ENCODE measurements around the gene SIX2. TPM values are rescaled to one million over a fixed set of nuclear protein-coding genes. Genes with fewer than 3 reads are reported as not detected.

SIX2 gene
- total and polyA plus RNA-seq, 2 experiments from 2014 or later: 0.87 to 1.3 TPM

GRCh38 chr2:45009928-45010701 lies 863 bp upstream of the SIX2 start:
- no peaks in the 10 kb centered on the region for H3K79me2 ChIP-seq (replicated peaks; ENCODE audit: insufficient read depth)
- H3K4me1 ChIP-seq (ENCODE audit: insufficient read depth): peaks cover 32% of the 10 kb centered on the region
- DNase-seq (ENCODE audit: low spot score) (peak; percentile 84), ATAC-seq (peak; percentile 15)
- H4K20me1 ChIP-seq (replicated peaks; ENCODE audit: insufficient read depth): peaks cover 22% of the 10 kb centered on the region; the same call in 1 of the 2 replicates
- Mint-ChIP-seq H3K4me3 (peak overlapping the region; percentile 76), H3K27ac (no peak overlapping the region), H3K9me3 (peaks cover 7% of the 10 kb centered on the region; the same call in 2 of the 3 replicates), H3K27me3 (ENCODE audit: insufficient read depth, low read depth, poor library complexity) (peaks cover 93% of the 10 kb centered on the region), H3K4me1 (peaks cover 47% of the 10 kb centered on the region), H3K36me3 (ENCODE audit: low read depth) (peaks cover 6% of the 10 kb centered on the region; the same call in 2 of the 3 replicates)
- H3K27me3 ChIP-seq (ENCODE audit: insufficient read depth): peaks cover 94% of the 10 kb centered on the region
- H3K36me3 ChIP-seq (ENCODE audit: insufficient read depth): no peaks in the 10 kb centered on the region
- TF ChIP-seq CREB1 (CRISPR knock-in tag; IDR thresholded peaks at IDR 0.05; ENCODE audit: low read depth) (no peak), ZNF114 (CRISPR knock-in tag; IDR thresholded peaks at IDR 0.05) (no peak), EZH2 (IDR thresholded peaks at IDR 0.05; ENCODE audit: low read depth, unreplicated experiment) (peak; percentile 74), EZH2phosphoT487 (IDR thresholded peaks at IDR 0.05; ENCODE audit: unreplicated experiment) (peak; percentile 67)
- H3K4me3 ChIP-seq: peak overlapping the region; percentile 82
- peak overlapping the region; percentile 96 for H2AFZ ChIP-seq
- peaks cover 23% of the 10 kb centered on the region; the same call in 1 of the 2 replicates for H3F3A ChIP-seq (replicated peaks; ENCODE audit: low read depth)
- H3K4me2 ChIP-seq: peak overlapping the region; percentile 92
- no peaks in the 10 kb centered on the region for H3K9me2 ChIP-seq (ENCODE audit: insufficient read depth)
- H3K27ac ChIP-seq (ENCODE audit: low read depth): no peak overlapping the region

GRCh38 chr2:45008296-45009129 lies 739 bp downstream of the SIX2 start:
- H3K4me3 Mint-ChIP-seq: peak overlapping the region; percentile 58

GRCh38 chr2:45007961-45008295 lies 1.3 kb downstream of the SIX2 start:
- Mint-ChIP-seq H3K27ac (no peak overlapping the region), H3K4me1 (peaks cover 51% of the 10 kb centered on the region)

More at GRCh38 chr2:45008296-45009129, 739 bp downstream of the SIX2 start:
- H2AFZ ChIP-seq: peak overlapping the region; percentile 81
- no peaks in the 10 kb centered on the region for H3K79me2 ChIP-seq (replicated peaks; ENCODE audit: insufficient read depth)
- peaks cover 97% of the 10 kb centered on the region for H3K27me3 Mint-ChIP-seq (ENCODE audit: insufficient read depth, low read depth, poor library complexity)
- H3K4me1 Mint-ChIP-seq: peaks cover 46% of the 10 kb centered on the region
- ATAC-seq (no peak), DNase-seq (ENCODE audit: low spot score) (peak; percentile 40)
- H4K20me1 ChIP-seq (replicated peaks; ENCODE audit: insufficient read depth): peaks cover 22% of the 10 kb centered on the region; the same call in 1 of the 2 replicates
- peak overlapping the region; percentile 92 for H3K4me2 ChIP-seq
- H3K9me2 ChIP-seq (ENCODE audit: insufficient read depth): no peaks in the 10 kb centered on the region
- H3K4me3 ChIP-seq: peak overlapping the region; percentile 82
- H3K9me3 Mint-ChIP-seq: peaks cover 7% of the 10 kb centered on the region; the same call in 2 of the 3 replicates
- H3K36me3 Mint-ChIP-seq (ENCODE audit: low read depth): peaks cover 6% of the 10 kb centered on the region; the same call in 2 of the 3 replicates
- H3K27ac ChIP-seq (ENCODE audit: low read depth): no peak overlapping the region
- H3K27ac Mint-ChIP-seq: no peak overlapping the region
- H3K36me3 ChIP-seq (ENCODE audit: insufficient read depth): no peaks in the 10 kb centered on the region
- H3K4me1 ChIP-seq (ENCODE audit: insufficient read depth): peaks cover 39% of the 10 kb centered on the region
- peaks cover 95% of the 10 kb centered on the region for H3K27me3 ChIP-seq (ENCODE audit: insufficient read depth)
- no peak for TF ChIP-seq ZNF114 (CRISPR knock-in tag; IDR thresholded peaks at IDR 0.05)
- peak; percentile 89 for TF ChIP-seq EZH2 (IDR thresholded peaks at IDR 0.05; ENCODE audit: low read depth, unreplicated experiment)
- no peak for TF ChIP-seq CREB1 (CRISPR knock-in tag; IDR thresholded peaks at IDR 0.05; ENCODE audit: low read depth)
- peak; percentile 98 for TF ChIP-seq EZH2phosphoT487 (IDR thresholded peaks at IDR 0.05; ENCODE audit: unreplicated experiment)
- TF ChIP-seq POLR2AphosphoS5 (IDR thresholded peaks at IDR 0.05; ENCODE audit: low read depth): no peak
- TF ChIP-seq ZNF331 (CRISPR knock-in tag; IDR thresholded peaks at IDR 0.05; ENCODE audit: low read depth): no peak
- peaks cover 25% of the 10 kb centered on the region; the same call in 1 of the 2 replicates for H3F3A ChIP-seq (replicated peaks; ENCODE audit: low read depth)

More at GRCh38 chr2:45007961-45008295, 1.3 kb downstream of the SIX2 start:
- Histone ChIP-seq H3K9me2 (ENCODE audit: insufficient read depth) (no peaks in the 10 kb centered on the region), H3K36me3 (ENCODE audit: insufficient read depth) (no peaks in the 10 kb centered on the region), H3K4me2 (peak overlapping the region; percentile 92), H2AFZ (no peak overlapping the region; the same call in 1 of the 2 replicates), H3K4me1 (ENCODE audit: insufficient read depth) (peaks cover 40% of the 10 kb centered on the region), H3K27me3 (ENCODE audit: insufficient read depth) (peaks cover 95% of the 10 kb centered on the region), H3K79me2 (replicated peaks; ENCODE audit: insufficient read depth) (no peaks in the 10 kb centered on the region), H3K27ac (ENCODE audit: low read depth) (no peak overlapping the region), H4K20me1 (replicated peaks; ENCODE audit: insufficient read depth) (peaks cover 24% of the 10 kb centered on the region), H3F3A (replicated peaks; ENCODE audit: low read depth) (peaks cover 25% of the 10 kb centered on the region; the same call in 1 of the 2 replicates), H3K4me3 (peak overlapping the region; percentile 82)
- DNase-seq (ENCODE audit: low spot score): no peak
- H3K36me3 Mint-ChIP-seq (ENCODE audit: low read depth): peaks cover 6% of the 10 kb centered on the region; the same call in 2 of the 3 replicates
- TF ChIP-seq ZNF462 (CRISPR knock-in tag; IDR thresholded peaks at IDR 0.05) (no peak), EZH2 (IDR thresholded peaks at IDR 0.05; ENCODE audit: low read depth, unreplicated experiment) (peak; percentile 91)
- H3K27me3 Mint-ChIP-seq (ENCODE audit: insufficient read depth, low read depth, poor library complexity): peaks cover 97% of the 10 kb centered on the region
- peaks cover 9% of the 10 kb centered on the region; the same call in 2 of the 3 replicates for H3K9me3 Mint-ChIP-seq
- H3K4me3 Mint-ChIP-seq: peak overlapping the region; percentile 47
- no peak for ATAC-seq
